Lung (tissue), 12 donors: ENCODE results near the gene INTS6L. TPM values are rescaled to one million over a fixed set of nuclear protein-coding genes. Genes with fewer than 3 reads are reported as not detected.
"Not testable (repeated sequence)": the region's sequence is repeated elsewhere in the genome, so short reads cannot be mapped to it uniquely, and the experiment has no call there.

Experiments used
- ATAC-seq: fragments of 200-7000 bp; cut with Tn5 transposase; one replicate; pipeline ENCODE4 v1.9.1; 2020; ENCODE audit warnings: moderate number of reproducible peaks; ENCODE audit not compliant: insufficient read depth, low FRiP score
- DNase-seq, 3 donors: peaks; one replicate each; pipeline ENCODE4 v3.0.0-alpha.2; 2013 to 2017
- H3K27ac ChIP-seq, 2 donors: one replicate each; pipeline ENCODE4 v1.5.1; 2013; ENCODE audit warnings: mild to moderate bottlenecking in 2 of 2, moderate library complexity in 2 of 2, control low read depth in 1 of 2, inconsistent platforms in 1 of 2, low read depth in 1 of 2, low read length in 1 of 2
- H3K27me3 ChIP-seq, 3 donors: one replicate each; pipeline ENCODE4 v1.5.1; 2013; ENCODE audit warnings: low read length in 2 of 3; ENCODE audit not compliant: control insufficient read depth in 3 of 3, insufficient read depth in 3 of 3
- H3K36me3 ChIP-seq, 4 donors: one replicate each; pipeline ENCODE4 v1.5.1; 2013; ENCODE audit warnings: low read length in 4 of 4, mild to moderate bottlenecking in 1 of 4, moderate library complexity in 1 of 4; ENCODE audit not compliant: control insufficient read depth in 4 of 4, insufficient read depth in 4 of 4
- H3K4me1 ChIP-seq, 5 donors: one replicate each; pipeline ENCODE4 v1.5.1; 2013; ENCODE audit warnings: low read length in 5 of 5, mild to moderate bottlenecking in 2 of 5, moderate library complexity in 1 of 5; ENCODE audit not compliant: control insufficient read depth in 5 of 5, insufficient read depth in 5 of 5
- H3K4me3 ChIP-seq: one replicate; pipeline ENCODE4 v1.5.1; 2013; ENCODE audit warnings: mild to moderate bottlenecking, control low read depth, moderate library complexity
- H3K9ac ChIP-seq, 2 donors: one replicate each; pipeline ENCODE4 v1.5.1; 2013; ENCODE audit warnings: low read length in 2 of 2, control low read depth in 1 of 2; ENCODE audit not compliant: insufficient read depth in 1 of 2
- H3K9me3 ChIP-seq, 4 donors: one replicate each; pipeline ENCODE4 v1.5.1; 2013; ENCODE audit warnings: low read length in 3 of 4, mild to moderate bottlenecking in 1 of 4, moderate library complexity in 1 of 4; ENCODE audit not compliant: control insufficient read depth in 4 of 4, insufficient read depth in 3 of 4
- WGBS, 2 donors: extraction: QIAGEN DNeasy Blood & Tissue Kit; methylation state at CpG; one replicate each; pipeline ENCODE4 v1.1.7; 2013; 5-methylcytosine and 5-hydroxymethylcytosine counted together
- polyA plus RNA-seq, 2 donors: library from polyadenylated mRNA; stranded (reverse); fragments of 200-250 nt; gene quantifications; one replicate each; pipeline ENCODE4 v1.2.1, GENCODE V29; 2013
- total RNA-seq, 2 donors: library from RNA; depleted of rRNA in 1 of 2; stranded (reverse); fragments of >200 nt in 1 of 2; gene quantifications; one replicate each; pipeline ENCODE4 v1.2.1, GENCODE V29; 2014 to 2021
- TF ChIP-seq, protein P1 (sequence below): IDR thresholded peaks from 2 replicates; pipeline ENCODE4 v1.5.1; 2012; ENCODE audit warnings: mild to moderate bottlenecking; ENCODE audit errors: control extremely low read depth, extremely low read depth
- donor health status: control.
- donor health status: control.
- donor health status: Bipolar disorder and iron deficiency.
- donor health status: healthy.
- donor health status: DM: yes; HTN: yes; CAD: no.

Gene INTS6L
- total and polyA plus RNA-seq, 4 donors, result 3.5 to 19.6 (median 8.8) TPM

DNA sequence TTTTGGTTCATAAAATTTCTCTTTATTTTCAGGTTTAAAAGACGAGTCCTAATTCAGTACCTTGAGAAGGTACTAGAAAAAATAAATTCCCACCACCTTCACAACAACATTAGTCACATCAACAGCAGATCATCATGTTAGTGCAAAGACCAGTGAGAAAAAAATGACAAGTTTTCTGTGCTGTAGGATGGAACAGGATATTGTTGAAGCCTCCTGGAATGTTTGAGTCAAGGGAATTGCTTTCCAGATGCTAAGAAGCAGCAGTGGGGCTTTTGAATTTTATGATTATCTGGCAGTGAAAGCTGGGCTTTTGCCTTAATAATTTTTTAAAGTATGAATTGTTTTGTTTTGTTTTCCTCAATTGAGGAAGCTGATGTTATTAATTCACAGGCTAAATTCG is 61.0 kb downstream of the INTS6L start:
- WGBS, 2 donors, result 52 to 78% methylated on average over 2 of the region's 2 CpGs

DNA sequence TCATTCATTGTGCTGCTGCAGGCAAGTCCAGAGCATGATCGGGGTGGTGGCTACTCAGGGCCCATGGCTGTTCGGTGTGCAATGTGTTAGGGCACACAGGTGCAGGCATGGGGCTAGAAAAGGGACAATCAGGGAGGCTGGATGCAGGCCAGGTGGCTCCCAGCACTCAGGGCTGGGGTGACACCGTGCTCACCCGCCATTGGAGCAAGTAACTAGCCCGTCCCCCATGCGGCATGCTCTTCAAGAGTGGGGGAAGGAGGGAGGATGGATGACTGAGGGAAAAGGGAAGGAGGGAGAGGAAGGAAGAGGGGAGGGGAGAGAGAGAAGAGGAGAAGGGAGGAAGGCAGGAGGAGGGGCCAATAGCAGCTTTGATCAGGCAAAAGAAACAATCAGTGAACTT is 64.7 kb downstream of the INTS6L start:
- no peaks in the 10 kb centered on the region for H3K4me1 ChIP-seq
- no peak overlapping the region for H3K27ac ChIP-seq
- DNase-seq (no peak), ATAC-seq (no peak)
- H3K27me3 ChIP-seq, result peaks cover 0 to 4% (median 3%) of the 10 kb centered on the region in 3 donors
- H3K36me3 ChIP-seq, result no peaks in the 10 kb centered on the region
- H3K9me3 ChIP-seq, result peaks cover 0 to 4% (median 0%) of the 10 kb centered on the region in 4 donors
- no peak overlapping the region for H3K9ac ChIP-seq
- 58 to 94% methylated on average over 6 of the region's 6 CpGs for WGBS, 2 donors
- no peak overlapping the region for H3K4me3 ChIP-seq
- TF ChIP-seq, protein P1, sequence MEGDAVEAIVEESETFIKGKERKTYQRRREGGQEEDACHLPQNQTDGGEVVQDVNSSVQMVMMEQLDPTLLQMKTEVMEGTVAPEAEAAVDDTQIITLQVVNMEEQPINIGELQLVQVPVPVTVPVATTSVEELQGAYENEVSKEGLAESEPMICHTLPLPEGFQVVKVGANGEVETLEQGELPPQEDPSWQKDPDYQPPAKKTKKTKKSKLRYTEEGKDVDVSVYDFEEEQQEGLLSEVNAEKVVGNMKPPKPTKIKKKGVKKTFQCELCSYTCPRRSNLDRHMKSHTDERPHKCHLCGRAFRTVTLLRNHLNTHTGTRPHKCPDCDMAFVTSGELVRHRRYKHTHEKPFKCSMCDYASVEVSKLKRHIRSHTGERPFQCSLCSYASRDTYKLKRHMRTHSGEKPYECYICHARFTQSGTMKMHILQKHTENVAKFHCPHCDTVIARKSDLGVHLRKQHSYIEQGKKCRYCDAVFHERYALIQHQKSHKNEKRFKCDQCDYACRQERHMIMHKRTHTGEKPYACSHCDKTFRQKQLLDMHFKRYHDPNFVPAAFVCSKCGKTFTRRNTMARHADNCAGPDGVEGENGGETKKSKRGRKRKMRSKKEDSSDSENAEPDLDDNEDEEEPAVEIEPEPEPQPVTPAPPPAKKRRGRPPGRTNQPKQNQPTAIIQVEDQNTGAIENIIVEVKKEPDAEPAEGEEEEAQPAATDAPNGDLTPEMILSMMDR, result no peak

More for the DNA sequence above, 61.0 kb downstream of the INTS6L start:
- ATAC-seq, result no peak
- peaks cover 0 to 1% (median 0%) of the 10 kb centered on the region in 4 donors for H3K36me3 ChIP-seq
- H3K4me1 ChIP-seq, result no peaks in the 10 kb centered on the region
- no peak overlapping the region for H3K4me3 ChIP-seq
- TF ChIP-seq, protein P1, result no peak
- no peak overlapping the region for H3K27ac ChIP-seq
- no peak overlapping the region for H3K9ac ChIP-seq
- DNase-seq, result no peak
- peaks cover 0 to 8% (median 3%) of the 10 kb centered on the region in 3 donors for H3K27me3 ChIP-seq
- peaks cover 0 to 2% (median 0%) of the 10 kb centered on the region in 4 donors for H3K9me3 ChIP-seq

DNA sequence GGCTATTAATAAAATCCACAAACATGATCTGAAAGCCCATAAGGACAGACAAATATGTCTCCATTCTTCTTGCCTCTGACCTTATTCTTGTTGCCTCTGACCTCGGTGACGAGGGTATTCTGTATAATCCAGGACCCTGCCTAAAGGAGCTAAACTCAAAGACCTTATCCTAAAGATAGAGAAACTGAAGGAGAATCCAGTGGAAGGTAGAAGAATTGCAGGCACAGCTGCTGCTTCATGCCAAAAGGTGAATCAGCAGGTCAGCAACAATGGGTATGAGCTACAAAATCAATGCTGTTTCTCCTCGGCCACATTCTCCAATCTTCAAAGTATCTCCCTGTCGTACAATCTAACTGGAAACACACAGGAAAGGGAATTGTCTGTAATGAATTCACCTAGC is 71.4 kb downstream of the INTS6L start:
- no peak overlapping the region for H3K4me3 ChIP-seq
- H3K9ac ChIP-seq, result no peak overlapping the region
- no peaks in the 10 kb centered on the region for H3K36me3 ChIP-seq
- TF ChIP-seq, protein P1, result no peak
- WGBS, 2 donors, result 65 to 87% methylated on average over 4 of the region's 4 CpGs
- ATAC-seq (no peak), DNase-seq (no peak)
- H3K4me1 ChIP-seq, result no peaks in the 10 kb centered on the region
- no peak overlapping the region for H3K27ac ChIP-seq
- no peaks in the 10 kb centered on the region for H3K27me3 ChIP-seq
- peaks cover 0 to 2% (median 0%) of the 10 kb centered on the region in 4 donors for H3K9me3 ChIP-seq

DNA sequence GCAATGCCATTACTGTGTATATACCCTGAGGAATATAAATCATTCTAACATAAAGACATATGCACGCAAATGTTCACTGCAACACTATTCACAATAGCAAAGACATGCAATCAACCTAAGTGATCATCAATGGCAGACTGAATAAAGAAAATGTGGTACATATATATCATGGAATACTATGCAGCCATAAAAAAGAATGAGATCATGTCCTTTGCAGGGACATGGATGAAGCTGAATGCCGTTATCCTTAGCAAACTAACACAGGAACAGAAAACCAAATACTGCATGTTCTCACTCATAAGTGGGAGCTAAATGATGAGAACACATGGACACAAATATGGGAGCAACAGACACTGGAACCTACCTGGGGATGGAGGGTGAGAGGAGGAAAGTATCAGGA is 73.6 kb downstream of the INTS6L start:
- not testable (repeated sequence) for H3K9me3 ChIP-seq, DNase-seq, H3K4me3 ChIP-seq, H3K27ac ChIP-seq, H3K4me1 ChIP-seq, H3K36me3 ChIP-seq, H3K27me3 ChIP-seq, H3K9ac ChIP-seq, ATAC-seq
- 89 to 93% methylated on average over 2 of the region's 2 CpGs for WGBS, 2 donors

DNA sequence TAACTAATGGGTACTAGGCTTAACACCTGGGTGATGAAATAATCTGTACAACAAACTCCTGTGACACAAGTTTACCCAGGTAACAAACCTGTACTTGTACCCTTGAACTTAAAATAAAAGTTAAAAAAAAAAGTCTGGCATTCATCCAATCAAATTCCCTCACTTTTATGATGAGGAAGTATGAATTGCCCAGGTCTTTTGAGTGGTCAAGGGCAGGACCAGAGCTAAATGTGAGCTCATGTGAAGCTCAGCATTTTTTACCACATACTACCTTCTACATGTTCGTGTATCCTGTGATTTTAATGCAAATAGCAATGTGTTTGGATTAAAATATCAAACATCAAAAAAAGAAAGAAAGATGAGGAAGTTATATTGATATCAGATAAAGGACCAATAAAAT is 74.0 kb downstream of the INTS6L start:
- H3K9me3 ChIP-seq, H3K36me3 ChIP-seq, H3K4me1 ChIP-seq, H3K4me3 ChIP-seq, H3K27me3 ChIP-seq, ATAC-seq, H3K27ac ChIP-seq, H3K9ac ChIP-seq, DNase-seq: not testable (repeated sequence)
- 60 to 63% methylated on average over 1 of the region's 1 CpG for WGBS, 2 donors
